ENCODE results near the gene MTX2. TPM values are rescaled to one million over a fixed set of nuclear protein-coding genes. Genes with fewer than 3 reads are reported as not detected.
"Not testable (repeated sequence)": the region's sequence is repeated elsewhere in the genome, so short reads cannot be mapped to it uniquely, and the experiment has no call there.

Gene MTX2
- total RNA-seq, 1 experiment from 2014 or later = 30.8 TPM

DNA sequence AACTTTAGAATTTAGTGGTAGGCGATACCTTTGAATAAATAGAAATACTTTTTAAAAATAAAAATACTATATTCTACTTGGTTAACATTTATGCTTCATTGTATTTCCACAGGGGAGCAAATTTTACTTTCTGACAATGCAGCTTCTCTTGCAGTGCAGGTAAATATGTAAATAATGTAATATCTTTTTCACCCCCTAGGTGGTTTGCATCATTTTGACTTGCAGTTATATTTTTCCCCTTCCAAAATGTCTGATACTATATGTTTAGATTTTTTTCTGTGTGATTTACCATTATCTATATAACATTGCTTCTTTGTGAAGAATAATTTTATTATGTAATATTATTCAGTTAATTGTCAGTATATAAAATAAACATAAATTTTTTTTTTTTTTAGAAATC, 28.5 kb downstream of the MTX2 start:
- no peak overlapping the region for H3T11ph ChIP-seq (ENCODE audit: low read length)
- H3K9me3 ChIP-seq (ENCODE audit: control insufficient read depth, low read depth, low read length) = no peaks in the 10 kb centered on the region
- Mint-ChIP-seq H3K27me3 (ENCODE audit: low read depth) (no peaks in the 10 kb centered on the region), H3K36me3 (ENCODE audit: insufficient read depth in 1 of 3, low read depth in 3 of 3) (no peaks in the 10 kb centered on the region), H3K27ac (no peak overlapping the region), H3K9me3 (no peaks in the 10 kb centered on the region), H3K4me1 (peaks cover 4 to 8% of the 10 kb centered on the region in 2 experiments), H3K4me3 (no peak overlapping the region)
- no CpG with 5 or more reads among the region's 1 CpG for WGBS (ENCODE audit: extremely low coverage, insufficient read length, low lambda C conversion rate)
- H3K18ac ChIP-seq (ENCODE audit: insufficient read length, low read depth, low read length) = no peak overlapping the region
- H3K4me1 ChIP-seq (ENCODE audit: insufficient read depth, low read length) = no peaks in the 10 kb centered on the region
- H2BK15ac ChIP-seq (ENCODE audit: low read depth, low read length) = no peak overlapping the region
- no peak overlapping the region for H4K8ac ChIP-seq (replicated peaks; ENCODE audit: insufficient read length, low read depth, low read length)
- H4K20me1 ChIP-seq (ENCODE audit: control insufficient read depth, insufficient read depth, insufficient read length) = no peaks in the 10 kb centered on the region
- no peak overlapping the region for H4K5ac ChIP-seq (ENCODE audit: insufficient read length, low read depth, low read length)
- no peak overlapping the region for H3K23ac ChIP-seq (ENCODE audit: insufficient read length, low read depth, low read length)
- no peak overlapping the region for H3K14ac ChIP-seq (ENCODE audit: insufficient read depth, low read length)
- no peak overlapping the region for H3K56ac ChIP-seq (ENCODE audit: insufficient read length, low read depth, low read length)
- no peak overlapping the region for H2AFZ ChIP-seq (ENCODE audit: low read length)
- H2AK5ac ChIP-seq (ENCODE audit: insufficient read length, low read length) = no peak overlapping the region
- no peak overlapping the region for H2BK12ac ChIP-seq (ENCODE audit: insufficient read length, low read depth, low read length)
- H3K4me2 ChIP-seq (ENCODE audit: insufficient read depth, insufficient read length, low read length) = no peak overlapping the region
- no peak overlapping the region for H2BK5ac ChIP-seq (ENCODE audit: insufficient read length, low read length)
- no peak overlapping the region for H2BK120ac ChIP-seq (ENCODE audit: low read depth, low read length, poor library complexity, severe bottlenecking)
- H3K9ac ChIP-seq (ENCODE audit: extremely low read depth, insufficient read length, low read length) = no peak overlapping the region
- H3K79me1 ChIP-seq (ENCODE audit: insufficient read depth, low read depth, low read length, poor library complexity, severe bottlenecking) = peaks cover 4% of the 10 kb centered on the region
- H4K91ac ChIP-seq (ENCODE audit: insufficient read length, low read depth, low read length) = no peak overlapping the region
- H3K27me3 ChIP-seq (ENCODE audit: insufficient read depth, low read length) = no peaks in the 10 kb centered on the region
- no peaks in the 10 kb centered on the region; the same call in 1 of the 2 replicates for H3K79me2 ChIP-seq (ENCODE audit: insufficient read depth, low read length)
- no peaks in the 10 kb centered on the region for H3K23me2 ChIP-seq (ENCODE audit: insufficient read length, low read depth, low read length, poor library complexity, severe bottlenecking)
- no peak for DNase-seq
- H3K4ac ChIP-seq (ENCODE audit: low read depth, low read length) = no peak overlapping the region
- TF ChIP-seq CTCF (conservative IDR thresholded peaks at IDR 0.05) = no peak; the same call in 2 of the 3 replicates
- no peak overlapping the region for H3K27ac ChIP-seq (ENCODE audit: insufficient read length, low read depth, low read length)
- H2BK20ac ChIP-seq (ENCODE audit: low read depth, low read length, poor library complexity, severe bottlenecking) = no peak overlapping the region

DNA sequence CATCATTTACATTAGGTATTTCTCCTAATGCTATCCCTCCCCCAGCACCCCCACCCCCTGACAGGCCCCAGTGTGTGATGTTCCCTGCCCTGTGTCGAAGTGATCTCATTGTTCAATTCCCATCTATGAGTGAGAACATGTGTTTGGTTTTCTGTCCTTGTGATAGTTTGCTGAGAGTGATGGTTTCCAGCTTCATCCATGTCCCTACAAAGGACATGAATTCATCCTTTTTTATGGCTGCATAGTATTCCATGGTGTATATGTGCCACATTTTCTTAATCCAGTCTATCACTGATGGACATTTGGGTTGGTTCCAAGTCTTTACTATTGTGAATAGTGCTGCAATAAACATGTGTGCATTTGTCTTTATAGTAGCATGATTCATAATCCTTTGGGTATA, 36.8 kb downstream of the MTX2 start:
- not testable (repeated sequence) for H3K23ac ChIP-seq (ENCODE audit: insufficient read length, low read depth, low read length); H3K27ac Mint-ChIP-seq; H4K20me1 ChIP-seq (ENCODE audit: control insufficient read depth, insufficient read depth, insufficient read length); H2AFZ ChIP-seq (ENCODE audit: low read length); DNase-seq; H3K4me1 Mint-ChIP-seq; H4K8ac ChIP-seq (replicated peaks; ENCODE audit: insufficient read length, low read depth, low read length); H3K4me3 Mint-ChIP-seq; H3K27me3 ChIP-seq (ENCODE audit: insufficient read depth, low read length); H3K56ac ChIP-seq (ENCODE audit: insufficient read length, low read depth, low read length); H3K27me3 Mint-ChIP-seq (ENCODE audit: low read depth); H4K91ac ChIP-seq (ENCODE audit: insufficient read length, low read depth, low read length); H2BK20ac ChIP-seq (ENCODE audit: low read depth, low read length, poor library complexity, severe bottlenecking); H3K79me2 ChIP-seq (ENCODE audit: insufficient read depth, low read length); H2BK15ac ChIP-seq (ENCODE audit: low read depth, low read length); H3K9ac ChIP-seq (ENCODE audit: extremely low read depth, insufficient read length, low read length); H4K5ac ChIP-seq (ENCODE audit: insufficient read length, low read depth, low read length); H3K27ac ChIP-seq (ENCODE audit: insufficient read length, low read depth, low read length); H3K4me2 ChIP-seq (ENCODE audit: insufficient read depth, insufficient read length, low read length); H3K79me1 ChIP-seq (ENCODE audit: insufficient read depth, low read depth, low read length, poor library complexity, severe bottlenecking); H3K4ac ChIP-seq (ENCODE audit: low read depth, low read length); H3K14ac ChIP-seq (ENCODE audit: insufficient read depth, low read length); H2AK5ac ChIP-seq (ENCODE audit: insufficient read length, low read length); H2BK12ac ChIP-seq (ENCODE audit: insufficient read length, low read depth, low read length); H2BK120ac ChIP-seq (ENCODE audit: low read depth, low read length, poor library complexity, severe bottlenecking); H3T11ph ChIP-seq (ENCODE audit: low read length); H3K9me3 ChIP-seq (ENCODE audit: control insufficient read depth, low read depth, low read length); H3K23me2 ChIP-seq (ENCODE audit: insufficient read length, low read depth, low read length, poor library complexity, severe bottlenecking); H2BK5ac ChIP-seq (ENCODE audit: insufficient read length, low read length); H3K18ac ChIP-seq (ENCODE audit: insufficient read length, low read depth, low read length); H3K4me1 ChIP-seq (ENCODE audit: insufficient read depth, low read length)
- no CpG with 5 or more reads among the region's 1 CpG for WGBS (ENCODE audit: extremely low coverage, insufficient read length, low lambda C conversion rate)
- H3K36me3 Mint-ChIP-seq (ENCODE audit: insufficient read depth in 1 of 3, low read depth in 3 of 3) = peaks cover 44 to 56% (median 49%) of the 10 kb centered on the region in 3 experiments
- peaks cover 4 to 14% of the 10 kb centered on the region in 2 experiments; a peak in 4 of 5 replicates for H3K9me3 Mint-ChIP-seq
